ENCODE data around the gene TMEM213. TPM values are rescaled to one million over a fixed set of nuclear protein-coding genes. Genes with fewer than 3 reads are reported as not detected.

Gene TMEM213
- total RNA-seq, 1 donor from 2014 or later, result not detected

- ATAC-seq, result no peak
These were observed 80.3 kb downstream of the TMEM213 start for GRCh38 chr7:138878051-138878450.

GRCh38 chr7:138878856-138879255, 81.1 kb downstream of the TMEM213 start:
- ATAC-seq, result no peak

- ATAC-seq, result no peak
These were observed 81.6 kb downstream of the TMEM213 start for GRCh38 chr7:138879356-138879755.

- ATAC-seq, result no peak
These were observed 83.2 kb downstream of the TMEM213 start for GRCh38 chr7:138880881-138881578.

- ATAC-seq, result no peak
These were observed 83.9 kb downstream of the TMEM213 start for GRCh38 chr7:138881579-138882188.

- ATAC-seq, result no peak
These were observed 84.5 kb downstream of the TMEM213 start for GRCh38 chr7:138882249-138882648.

GRCh38 chr7:138885383-138886147, 87.8 kb downstream of the TMEM213 start:
- ATAC-seq, result no peak

- no peak for ATAC-seq
These were observed 88.7 kb downstream of the TMEM213 start for GRCh38 chr7:138886501-138886917.

- no peak for ATAC-seq
These were observed 89.4 kb downstream of the TMEM213 start for GRCh38 chr7:138887085-138887710.

Other genes with a start within 250 kb of the TMEM213 start
- not detected for gene SVOPL, start 96.6 kb upstream of the TMEM213 start, total RNA-seq
- 1.6 TPM for gene ATP6V0A4, start 202 bp downstream of the TMEM213 start, total RNA-seq
- gene KIAA1549, start 183.4 kb downstream of the TMEM213 start, total RNA-seq, result 0.20 TPM
- 6.3 TPM for gene ZC3HAV1L, start 238.0 kb downstream of the TMEM213 start, total RNA-seq